T1000 (cell line): Measurements from ENCODE around the gene ZHX3.

Experiments
- DNase-seq: peaks from one replicate; lab custom pipeline; 2025; ENCODE audit warnings: mixed read lengths; lab: John Stamatoyannopoulos, UW

Gene ZHX3, protein sequence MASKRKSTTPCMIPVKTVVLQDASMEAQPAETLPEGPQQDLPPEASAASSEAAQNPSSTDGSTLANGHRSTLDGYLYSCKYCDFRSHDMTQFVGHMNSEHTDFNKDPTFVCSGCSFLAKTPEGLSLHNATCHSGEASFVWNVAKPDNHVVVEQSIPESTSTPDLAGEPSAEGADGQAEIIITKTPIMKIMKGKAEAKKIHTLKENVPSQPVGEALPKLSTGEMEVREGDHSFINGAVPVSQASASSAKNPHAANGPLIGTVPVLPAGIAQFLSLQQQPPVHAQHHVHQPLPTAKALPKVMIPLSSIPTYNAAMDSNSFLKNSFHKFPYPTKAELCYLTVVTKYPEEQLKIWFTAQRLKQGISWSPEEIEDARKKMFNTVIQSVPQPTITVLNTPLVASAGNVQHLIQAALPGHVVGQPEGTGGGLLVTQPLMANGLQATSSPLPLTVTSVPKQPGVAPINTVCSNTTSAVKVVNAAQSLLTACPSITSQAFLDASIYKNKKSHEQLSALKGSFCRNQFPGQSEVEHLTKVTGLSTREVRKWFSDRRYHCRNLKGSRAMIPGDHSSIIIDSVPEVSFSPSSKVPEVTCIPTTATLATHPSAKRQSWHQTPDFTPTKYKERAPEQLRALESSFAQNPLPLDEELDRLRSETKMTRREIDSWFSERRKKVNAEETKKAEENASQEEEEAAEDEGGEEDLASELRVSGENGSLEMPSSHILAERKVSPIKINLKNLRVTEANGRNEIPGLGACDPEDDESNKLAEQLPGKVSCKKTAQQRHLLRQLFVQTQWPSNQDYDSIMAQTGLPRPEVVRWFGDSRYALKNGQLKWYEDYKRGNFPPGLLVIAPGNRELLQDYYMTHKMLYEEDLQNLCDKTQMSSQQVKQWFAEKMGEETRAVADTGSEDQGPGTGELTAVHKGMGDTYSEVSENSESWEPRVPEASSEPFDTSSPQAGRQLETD

DNA sequence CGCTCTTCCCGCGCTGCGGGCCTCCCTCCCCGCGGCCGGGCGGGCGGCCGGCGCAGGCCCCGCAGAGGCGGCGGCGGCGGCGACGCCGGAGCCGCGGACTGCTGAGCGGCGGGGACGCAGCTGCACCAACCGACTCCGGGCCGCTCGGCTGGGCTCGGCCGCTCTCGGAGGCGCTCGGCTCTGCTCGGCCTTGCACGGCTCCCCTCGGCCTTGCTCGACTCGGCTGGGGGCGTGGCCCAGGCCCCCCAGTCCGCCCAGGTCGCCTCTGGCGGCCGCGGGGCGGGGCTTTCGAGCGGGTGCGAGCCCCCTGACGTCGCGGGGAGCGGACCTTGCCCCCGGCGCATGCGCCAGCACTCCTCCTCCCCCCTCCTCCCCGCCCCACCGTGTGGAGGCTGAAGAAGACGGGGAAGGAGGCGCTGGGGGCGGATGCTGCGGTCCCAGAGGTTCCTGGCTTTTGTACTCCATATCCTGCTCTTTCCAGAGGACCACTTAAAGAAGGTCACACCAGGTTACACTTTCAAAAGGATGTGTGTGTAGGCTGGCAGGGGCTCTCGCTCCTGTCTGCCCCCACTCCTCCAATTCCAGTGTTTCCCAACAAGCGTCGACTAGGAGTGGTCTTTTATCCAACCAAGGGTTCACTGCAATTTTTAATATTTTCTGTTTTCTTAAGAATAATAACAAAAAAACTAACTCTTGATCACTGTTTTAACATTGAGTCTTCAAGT is at the start of gene ZHX3:
TSS of gene ZHX3 (minus strand) at position 186 of the 725 bp plus-strand sequence. CDS start 112,815 bp downstream, outside the sequence.
- peak; percentile 97 for DNase-seq

DNA sequence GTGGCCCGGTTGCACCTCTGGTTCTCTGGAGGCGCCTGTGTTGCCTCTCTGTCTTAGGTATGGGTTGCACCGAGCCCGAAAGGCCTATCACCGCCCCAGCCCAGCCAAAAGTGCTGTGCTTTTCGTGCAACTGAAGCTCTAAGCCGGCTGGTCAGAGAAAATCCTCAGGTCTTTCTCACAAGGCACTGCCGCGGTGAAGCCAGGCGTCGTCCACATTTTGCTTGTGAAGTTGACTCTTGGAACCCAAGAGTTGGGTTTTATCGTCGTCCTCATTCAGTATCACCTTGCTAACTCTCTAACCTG is 49.8 kb upstream of the ZHX3 start:
- DNase-seq = no peak

DNA sequence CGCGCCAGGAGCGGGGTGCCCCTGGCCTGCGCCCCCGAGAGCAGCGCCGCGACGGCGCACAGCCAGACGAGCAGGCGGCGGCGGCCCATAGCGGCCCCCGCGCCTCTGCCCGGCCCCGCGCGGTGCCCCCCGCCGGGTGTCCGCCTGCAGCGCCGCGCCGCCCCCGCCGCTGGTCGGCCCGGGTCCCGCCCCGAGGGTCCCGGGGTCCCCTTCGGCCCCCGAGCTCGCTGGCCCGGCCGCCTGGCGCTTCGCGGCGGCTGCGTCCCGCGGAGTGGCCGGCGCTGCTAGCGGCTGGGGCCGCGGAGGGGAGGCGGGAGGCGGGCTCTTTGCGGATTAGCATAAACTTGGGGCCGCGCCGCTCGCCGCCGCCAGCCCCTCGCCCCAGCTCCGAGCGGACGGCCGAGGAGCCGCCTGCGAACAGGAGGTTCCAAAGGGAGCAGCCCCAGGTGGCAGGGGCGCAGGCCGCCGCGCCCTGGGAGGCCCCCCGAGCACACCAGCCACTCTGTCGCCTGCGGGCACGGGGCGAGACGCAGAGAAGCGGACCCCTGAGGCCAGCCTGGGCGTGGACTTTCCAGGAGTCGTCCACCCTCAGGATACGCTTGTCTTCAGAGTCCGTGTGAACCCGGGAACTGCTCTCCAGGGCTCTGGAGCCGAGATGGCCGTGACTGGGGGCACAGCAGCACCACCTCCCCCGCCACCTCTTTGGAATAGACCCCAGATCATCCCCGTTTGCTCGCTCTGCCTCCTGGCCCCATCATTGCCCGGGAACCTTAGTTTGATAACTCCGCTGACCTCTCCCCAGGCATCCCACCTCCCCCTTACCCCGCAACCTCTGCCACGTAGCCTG is 49.2 kb upstream of the ZHX3 start, which contains the start of gene EMILIN3:
TSS of gene EMILIN3 (minus strand) at position 273 of the 847 bp plus-strand sequence. CDS start at position 89, 184 bp downstream.
- DNase-seq = no peak

DNA sequence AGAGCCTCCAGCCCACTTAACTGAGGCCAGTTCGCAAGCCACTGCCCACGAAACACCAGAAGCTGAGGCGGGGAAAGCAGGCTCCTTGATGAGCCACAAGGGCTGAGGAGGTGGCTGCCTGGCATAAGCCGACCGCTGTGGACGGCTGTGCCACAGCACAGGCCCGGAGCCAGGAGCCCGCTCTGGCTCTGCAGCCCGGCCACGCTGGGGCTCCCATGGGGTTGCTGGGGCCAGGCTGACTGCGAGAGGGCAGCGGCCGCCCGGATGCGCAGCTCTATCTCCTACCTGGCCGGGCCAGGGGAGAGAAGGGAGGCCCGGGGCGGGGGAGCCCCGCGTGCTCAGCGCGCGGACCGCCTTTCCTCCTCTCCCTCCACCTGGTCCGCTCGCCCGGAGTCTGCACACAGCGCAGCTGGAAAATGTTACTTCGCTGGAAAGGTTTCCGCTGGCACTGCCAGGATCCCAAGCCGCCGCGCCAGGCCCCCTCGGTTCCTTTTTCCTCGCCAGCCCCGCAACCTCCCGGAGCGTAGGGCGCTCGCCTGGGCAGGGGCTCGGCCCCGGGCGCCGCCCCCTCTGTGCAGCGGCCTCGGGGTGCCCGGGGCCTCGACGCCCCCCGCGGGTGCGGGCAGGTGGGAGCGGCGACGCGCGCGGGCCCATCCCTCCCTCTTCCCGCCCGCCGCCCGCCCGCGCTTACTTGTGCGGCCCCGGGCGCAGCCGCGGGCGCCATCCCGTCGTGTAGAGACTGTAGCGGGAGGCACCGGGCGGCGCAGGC is 48.4 kb upstream of the ZHX3 start:
- no peak for DNase-seq

DNA sequence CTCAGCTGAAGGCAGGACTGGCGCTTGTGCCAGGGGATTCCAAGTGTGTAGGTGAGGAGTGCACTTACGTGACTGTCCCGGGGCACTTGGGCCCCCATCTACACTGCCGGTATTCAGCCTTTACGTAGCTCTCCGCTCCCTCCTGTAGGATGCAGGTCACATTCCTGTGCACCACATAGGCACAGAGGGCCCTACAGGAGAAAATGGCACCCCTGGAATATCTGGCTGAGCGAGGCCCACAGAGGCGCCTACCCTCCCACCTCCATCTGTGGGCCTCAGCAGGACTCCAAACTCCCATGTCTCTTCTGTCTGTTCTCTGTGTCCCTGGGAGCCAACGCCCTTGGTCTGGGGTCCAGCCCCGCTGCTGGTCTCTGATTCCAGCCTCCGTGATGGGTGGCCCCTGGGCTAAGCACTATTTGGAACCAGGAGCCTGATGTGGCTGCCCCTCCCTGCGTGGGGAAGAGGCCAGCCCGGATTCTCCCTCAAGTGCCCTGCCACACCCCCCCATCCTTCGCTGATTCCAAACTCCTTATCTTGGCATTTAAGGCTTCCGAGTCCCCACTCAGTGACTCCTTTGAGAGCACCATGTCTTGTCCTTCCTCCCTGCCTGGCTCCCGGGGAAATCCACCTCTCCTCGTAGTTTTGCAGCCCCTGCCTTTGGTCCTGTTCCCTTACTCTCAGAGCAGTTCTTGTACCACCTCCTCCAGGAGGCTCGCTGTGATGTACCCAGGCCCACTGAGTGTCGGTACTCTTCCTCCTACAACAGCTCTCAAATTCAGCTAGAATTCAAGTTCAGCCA is 47.6 kb upstream of the ZHX3 start:
- DNase-seq = no peak

DNA sequence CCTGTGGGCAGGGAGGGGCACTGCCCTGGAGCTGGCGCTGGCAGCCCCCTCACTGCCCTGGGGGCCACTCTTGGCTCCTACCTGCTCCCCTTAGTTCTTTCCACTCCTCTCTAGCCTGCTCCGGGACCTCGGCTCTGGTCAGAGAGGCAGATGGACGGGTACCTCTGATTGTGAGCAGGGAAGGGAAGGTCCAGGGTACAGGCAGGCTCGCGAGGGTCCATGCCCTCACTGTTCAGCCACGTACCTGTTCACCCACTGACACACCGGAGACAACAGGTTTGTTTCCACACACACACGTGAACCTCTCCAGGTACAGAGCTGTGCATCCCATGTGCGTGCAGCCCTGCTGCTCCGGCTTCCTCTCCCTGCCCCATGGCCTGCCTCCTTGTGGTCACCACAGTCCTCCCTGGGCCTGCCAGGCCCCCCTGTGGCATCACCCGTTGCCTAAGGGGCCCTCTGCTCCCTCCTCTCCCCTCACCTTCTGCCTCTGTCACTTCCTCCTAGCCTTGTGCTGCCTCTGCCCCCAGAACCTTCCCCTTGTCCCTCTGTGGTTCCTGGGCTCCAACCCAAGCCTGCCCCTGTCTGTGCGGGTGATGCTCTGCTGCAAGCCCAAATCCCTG is 46.8 kb upstream of the ZHX3 start:
- no peak for DNase-seq

DNA sequence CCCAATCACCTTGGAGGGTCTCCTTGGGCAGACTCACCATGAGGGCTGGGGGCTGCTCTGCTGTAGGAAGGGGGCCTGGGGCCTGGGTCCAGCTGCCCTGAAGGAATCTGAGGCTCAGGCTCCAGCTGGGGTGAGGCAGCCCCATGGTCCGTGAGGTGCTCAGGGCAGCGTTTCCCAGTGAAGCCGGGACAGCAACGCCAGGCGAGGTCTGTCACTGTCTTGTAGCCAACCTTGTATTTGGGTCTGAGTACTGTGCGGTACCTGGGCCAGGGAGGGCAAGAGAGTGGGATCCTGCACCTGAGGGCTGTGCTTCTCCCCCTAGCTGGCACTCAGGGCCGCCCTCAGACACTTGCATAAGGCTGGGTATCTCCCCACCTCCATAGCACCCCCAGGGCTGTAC is 46.1 kb upstream of the ZHX3 start:
- no peak for DNase-seq

DNA sequence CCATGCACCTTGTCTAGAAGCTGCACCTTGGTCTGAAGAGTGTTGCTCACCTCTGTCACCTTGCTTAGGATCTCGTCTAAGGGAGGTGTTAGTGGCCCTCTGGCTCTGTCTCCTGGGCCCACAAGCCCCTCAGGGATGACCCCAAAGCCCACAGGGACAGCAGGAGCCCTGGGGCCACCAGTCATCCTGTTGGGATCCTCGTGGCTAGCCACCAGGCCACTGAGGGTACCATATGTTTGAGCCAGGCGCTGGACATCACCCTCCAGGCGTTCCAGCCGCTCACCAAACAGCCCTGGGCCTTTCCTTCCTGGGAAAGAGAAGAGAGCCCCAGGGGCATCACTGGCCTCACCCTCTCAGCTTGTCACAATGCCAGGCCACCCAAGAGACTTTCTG is 45.2 kb upstream of the ZHX3 start:
- no peak for DNase-seq

DNA sequence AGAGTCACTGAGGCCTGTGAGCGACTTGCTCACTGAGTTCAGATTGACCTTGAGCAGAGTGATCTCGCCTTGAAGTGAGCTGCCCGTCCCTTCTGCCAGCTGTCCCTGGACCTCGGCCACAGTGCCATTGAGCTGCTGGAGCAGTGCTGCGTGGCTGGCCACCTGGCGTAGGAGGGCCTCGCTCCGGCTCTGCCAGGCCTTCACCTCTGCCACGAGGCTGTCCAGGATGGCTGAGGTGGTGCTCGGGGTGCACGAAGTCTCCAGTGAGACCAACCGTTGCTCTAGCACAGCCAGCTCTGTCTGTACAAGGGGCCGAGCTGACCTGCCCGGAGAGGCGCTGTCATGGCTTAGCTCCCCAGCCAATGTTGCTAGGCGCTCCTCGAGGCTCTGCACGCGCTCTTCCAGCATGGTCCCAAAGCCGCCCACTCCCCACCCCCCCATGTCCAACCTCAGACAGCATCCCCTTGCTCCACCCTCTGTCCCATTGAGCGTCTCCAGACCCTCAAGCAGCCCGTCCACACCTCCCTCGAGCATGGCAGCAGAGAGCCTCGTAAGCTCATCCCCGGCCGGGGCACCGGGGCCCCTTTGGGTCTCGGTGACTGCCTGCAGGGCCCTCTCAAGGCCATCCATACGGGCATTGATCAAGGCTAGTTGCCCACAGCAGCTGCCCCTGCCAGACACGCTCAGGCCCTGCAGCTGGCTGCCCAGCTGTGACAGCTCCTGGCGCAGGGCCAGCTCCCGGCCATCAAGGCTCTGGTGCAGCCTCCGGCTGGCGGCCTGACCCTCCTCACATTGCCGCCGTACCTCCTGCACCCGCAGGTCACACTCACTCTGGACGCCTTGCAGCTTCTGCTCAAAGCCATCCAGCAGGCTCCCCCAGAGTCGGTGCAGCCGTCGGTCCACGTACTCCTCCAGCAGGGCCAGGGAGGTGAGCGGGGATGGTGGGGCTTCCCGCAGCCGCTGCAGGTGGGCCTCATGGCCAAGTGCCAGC is 44.5 kb upstream of the ZHX3 start:
- DNase-seq = no peak

DNA sequence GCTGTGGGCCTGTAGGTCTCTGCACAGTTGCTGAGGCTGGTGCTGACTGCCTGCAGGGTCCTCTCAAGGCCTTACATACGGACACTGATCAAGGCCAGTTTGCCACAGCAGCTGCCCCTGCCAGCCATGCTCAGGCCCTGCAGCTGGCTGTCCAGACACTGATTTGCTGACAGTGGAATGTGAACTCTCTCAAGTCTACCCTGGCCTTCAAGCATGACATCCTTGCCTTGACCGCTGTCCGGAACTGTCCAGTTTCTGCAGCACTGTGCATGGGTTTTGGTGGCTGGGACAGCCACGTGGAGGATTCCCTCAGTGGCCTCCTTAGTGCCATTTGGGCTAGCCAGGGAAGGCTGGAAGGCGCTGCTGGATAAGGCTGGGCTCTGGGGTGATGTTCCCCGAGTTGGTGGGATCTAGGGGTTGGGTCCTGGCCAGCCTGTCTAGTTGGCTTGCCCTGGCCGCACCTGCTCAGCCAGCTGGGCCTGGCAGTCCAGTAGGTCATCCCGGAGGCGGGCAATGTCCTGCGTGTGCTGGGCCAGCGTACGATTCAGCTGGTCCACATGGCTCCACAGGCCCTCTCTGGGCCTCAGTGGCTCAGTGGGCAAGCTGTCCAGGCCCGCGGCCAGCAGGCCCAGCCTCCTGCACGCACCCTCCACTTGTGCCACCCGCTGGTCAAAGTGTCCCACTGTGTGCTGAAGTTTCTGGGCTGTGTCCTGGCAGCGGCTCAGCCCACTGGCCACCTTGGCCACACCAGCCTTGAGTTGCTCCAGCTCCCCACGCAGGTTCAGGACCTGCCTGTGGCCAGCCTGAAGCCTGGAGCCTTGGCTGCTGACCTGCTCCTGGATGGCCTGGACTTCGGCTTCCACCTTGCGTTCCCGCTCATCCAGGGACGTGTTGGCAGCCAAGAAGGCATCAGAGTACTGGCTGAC is 43.6 kb upstream of the ZHX3 start:
- DNase-seq = no peak

DNA sequence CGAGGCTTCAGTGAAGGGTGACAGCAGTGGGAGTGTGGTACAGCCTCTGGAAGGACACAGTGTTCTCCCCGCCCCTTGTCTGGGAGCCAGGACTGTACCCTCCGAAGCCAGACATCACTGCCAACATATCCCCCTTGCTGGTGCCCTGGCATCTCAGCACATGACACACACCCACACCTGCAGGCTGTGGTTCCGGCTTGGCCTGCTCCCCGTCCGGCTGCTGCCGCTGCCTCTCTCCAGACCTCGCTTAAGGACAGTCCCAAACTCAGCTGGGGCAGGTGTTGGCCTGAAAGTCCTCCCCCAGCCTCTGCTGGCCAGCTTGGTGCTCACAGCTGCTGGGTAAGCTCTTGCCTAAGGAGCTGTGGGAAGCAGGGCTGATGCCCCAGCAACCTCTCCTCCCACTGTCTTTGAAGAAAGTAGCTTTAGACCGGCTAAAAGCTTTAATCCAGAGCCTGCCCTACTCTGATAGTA is 42.0 kb upstream of the ZHX3 start:
- DNase-seq = no peak

DNA sequence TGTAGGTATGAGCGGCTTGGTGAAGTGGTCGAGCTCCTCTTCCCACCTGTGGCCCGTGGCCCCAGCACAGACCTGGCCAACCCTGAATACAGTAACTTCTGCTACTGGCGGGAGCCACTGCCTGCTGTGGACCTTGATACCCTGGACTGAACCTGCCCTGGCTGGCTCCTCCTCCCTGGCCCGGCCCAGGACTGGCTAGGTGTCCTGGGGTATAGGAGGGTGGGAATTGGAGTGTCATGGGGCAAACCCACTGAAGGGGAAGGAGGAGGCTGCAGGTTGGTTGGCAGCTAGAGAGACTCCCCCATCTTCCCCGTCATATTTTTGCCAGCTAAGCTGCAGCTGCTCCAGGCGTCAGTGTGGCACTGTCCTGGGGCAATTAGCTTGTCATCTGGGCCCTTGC is 41.2 kb upstream of the ZHX3 start:
- no peak for DNase-seq

DNA sequence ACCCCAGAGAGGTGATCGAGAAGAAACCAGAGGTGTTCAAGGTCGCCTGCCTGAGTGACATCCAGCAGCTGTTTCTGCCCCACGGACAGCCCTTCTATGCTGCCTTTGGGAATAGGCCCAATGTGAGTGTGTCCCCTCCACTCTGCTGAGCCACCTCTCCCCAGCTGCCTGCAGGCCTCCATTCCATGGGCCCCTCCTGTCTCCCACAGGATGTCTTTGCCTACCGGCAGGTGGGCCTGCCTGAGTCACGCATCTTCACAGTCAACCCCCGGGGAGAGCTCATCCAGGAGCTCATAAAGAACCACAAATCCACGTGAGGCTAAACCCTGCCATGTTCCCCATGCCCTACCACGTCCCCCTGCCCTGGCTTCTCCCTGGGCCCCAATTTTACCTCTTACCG is 40.7 kb upstream of the ZHX3 start:
- DNase-seq = no peak

DNA sequence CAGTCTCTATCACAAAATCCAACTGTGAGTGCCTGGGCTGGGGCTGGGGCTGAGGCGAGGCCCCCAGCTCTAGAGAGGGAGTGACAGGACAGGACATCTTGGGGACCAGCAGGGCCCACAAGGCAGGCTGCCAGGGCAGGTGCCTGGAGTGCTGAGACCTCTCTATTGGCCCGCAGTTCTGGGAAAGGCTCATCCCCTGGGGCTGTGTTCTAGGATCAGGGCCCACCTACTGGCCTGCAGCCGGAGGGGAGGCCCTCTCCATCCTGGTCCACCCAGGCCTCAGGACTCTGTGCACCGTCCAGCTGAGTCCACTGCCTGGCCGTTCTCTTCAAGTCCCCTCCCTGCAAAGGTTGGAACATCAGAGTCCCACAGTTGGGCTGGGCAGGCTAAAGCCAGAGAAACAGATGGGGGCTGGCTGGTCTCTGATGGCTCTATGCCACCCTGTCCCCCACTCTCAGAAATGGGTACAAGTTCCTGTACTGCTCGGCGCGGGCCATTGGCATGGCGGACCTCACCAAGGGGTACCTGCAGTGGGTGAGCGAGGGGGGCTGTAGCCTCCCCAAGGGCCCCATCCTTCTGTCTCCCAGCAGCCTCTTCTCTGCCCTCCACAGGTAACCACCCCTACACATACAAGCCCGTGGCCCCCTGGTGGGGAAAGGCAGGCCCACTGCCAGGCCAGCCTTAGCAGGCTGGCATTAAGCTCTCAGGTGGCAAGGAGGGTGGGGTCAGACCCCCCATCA is 40.1 kb upstream of the ZHX3 start:
- DNase-seq = no peak

DNA sequence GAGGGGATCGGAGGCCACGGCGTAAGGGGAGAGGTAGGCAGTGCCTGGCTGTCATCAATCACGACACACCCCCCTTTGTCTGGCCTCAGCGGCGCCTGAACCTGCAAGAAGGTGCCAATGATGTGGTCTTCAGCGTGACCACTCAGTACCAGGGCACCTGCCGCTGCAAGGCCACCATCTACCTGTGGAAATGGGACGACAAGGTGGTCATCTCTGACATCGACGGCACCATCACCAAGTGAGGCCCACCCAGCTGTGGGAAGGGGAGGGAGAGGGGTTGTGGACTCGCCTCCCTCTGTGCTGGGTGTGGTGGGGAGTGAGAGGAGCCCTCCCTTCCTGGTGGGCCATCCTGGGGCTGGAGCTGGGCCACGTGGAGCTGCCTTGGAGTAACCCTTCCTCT is 39.4 kb upstream of the ZHX3 start:
- DNase-seq = no peak

DNA sequence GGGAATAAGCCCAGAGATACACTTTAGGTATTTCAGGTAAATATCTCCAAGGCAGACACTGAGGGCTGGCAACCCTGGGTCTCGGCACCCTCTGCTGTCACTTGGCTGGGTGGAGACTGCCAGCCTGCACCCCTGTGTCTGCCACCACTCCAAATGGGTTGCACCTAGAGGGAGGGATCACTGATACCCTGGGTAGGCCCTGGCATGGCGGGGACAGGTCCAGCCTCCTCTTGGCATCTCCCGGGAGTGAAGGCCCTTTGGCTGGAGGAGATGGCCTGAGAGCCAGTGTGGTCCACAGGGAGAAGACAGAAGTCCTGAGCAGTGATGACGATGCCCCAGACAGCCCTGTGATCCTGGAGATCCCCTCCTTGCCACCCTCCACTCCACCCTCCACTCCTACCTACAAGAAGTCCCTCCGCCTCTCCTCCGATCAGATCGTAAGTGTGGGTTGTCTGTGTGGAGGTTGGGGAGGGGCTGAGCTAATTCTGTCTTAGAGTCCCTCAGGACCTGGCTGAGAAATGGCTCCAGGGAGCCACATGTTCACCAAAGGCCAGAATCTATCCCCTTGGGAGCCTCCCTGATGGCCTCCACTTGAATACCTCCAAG is 38.2 kb upstream of the ZHX3 start:
- DNase-seq = no peak
